ENCODE data around the gene DLK1.

Gene DLK1

GRCh38 chr14:100778526-100778882 lies 51.8 kb downstream of the DLK1 start:
- DNase-seq, result no peak

GRCh38 chr14:100778951-100779690 lies 52.4 kb downstream of the DLK1 start:
- no peak for DNase-seq

GRCh38 chr14:100779691-100780080 lies 53.0 kb downstream of the DLK1 start:
- DNase-seq, result no peak

GRCh38 chr14:100780246-100780645 lies 53.6 kb downstream of the DLK1 start:
- no peak for DNase-seq

- no peak for DNase-seq
These were observed 54.1 kb downstream of the DLK1 start for GRCh38 chr14:100780646-100781355.

GRCh38 chr14:100781952-100782351 lies 55.3 kb downstream of the DLK1 start:
- DNase-seq, result no peak

DNA sequence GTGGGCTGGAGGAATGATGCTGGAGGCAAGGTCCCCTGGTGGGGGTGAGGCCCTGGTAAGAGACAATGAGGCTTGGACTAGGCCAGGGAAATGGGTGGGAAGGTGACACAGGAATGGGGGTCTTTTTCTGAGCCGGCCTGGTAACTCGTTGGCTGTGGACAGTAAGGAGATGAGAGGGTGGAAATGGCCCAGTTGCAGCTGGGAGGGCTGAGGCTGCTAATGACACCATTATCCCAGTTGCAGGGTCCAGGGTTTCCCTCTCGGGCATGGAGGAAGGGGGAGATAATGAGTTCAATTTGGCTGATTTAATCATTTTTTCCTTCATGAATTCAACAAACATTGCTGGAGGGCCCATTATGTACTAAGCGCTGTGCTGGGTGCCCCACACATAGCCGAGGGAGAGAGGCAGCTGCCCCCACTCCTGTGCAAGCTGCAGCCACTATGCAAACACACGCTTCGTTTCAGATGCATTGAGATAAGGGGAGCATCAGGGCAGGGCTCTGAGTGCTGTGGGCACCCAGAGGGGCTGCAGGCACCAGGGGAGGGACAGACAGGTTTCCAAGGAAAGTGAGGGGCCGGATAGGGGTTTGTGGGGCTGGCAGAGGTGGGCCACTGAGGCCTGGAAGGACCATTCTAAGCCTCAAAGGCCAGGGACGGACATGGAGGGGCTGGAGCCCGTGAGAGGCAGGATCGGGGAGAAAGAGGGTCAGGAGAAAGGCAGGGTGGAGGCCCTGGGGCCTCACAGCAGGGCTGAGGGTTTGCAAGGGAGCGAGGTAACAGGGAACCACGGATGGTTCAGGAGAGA lies 56.0 kb downstream of the DLK1 start:
- DNase-seq, result no peak

DNA sequence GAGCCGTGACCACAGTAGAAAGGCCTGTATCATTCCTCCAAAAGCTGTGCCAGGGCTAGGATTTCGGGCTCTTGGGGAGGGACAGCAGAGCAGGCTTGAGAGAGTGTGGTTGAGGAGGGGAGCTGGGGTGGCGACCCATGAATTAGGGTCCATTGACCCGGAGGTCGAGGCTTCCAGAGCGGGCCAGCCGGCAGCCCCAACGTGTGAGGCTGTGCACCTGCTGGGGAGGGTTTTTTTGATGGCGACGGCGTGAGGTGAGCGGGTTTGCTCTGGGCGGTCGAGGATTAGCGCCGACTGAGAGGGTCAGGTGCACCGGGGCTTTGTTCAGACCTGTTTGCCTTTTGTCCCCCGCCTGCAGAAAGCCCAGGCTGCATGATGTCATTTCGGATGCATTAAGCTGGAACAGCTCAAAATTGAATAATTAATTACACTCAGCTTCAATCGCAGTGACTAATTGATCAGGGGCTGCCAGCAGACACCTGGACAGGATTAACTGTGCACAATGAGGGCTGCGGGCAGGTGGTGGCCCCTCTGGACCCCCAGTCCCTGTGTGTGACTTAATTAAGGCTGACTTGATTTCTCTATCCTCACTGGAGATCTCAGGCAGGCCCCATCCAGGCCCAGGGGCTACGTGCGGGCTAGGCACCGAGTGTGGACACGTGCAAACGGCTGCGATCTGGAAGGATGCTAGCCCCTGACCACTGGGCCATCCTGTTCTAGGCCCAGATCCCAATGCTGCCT lies 57.1 kb downstream of the DLK1 start:
- DNase-seq, result no peak

DNA sequence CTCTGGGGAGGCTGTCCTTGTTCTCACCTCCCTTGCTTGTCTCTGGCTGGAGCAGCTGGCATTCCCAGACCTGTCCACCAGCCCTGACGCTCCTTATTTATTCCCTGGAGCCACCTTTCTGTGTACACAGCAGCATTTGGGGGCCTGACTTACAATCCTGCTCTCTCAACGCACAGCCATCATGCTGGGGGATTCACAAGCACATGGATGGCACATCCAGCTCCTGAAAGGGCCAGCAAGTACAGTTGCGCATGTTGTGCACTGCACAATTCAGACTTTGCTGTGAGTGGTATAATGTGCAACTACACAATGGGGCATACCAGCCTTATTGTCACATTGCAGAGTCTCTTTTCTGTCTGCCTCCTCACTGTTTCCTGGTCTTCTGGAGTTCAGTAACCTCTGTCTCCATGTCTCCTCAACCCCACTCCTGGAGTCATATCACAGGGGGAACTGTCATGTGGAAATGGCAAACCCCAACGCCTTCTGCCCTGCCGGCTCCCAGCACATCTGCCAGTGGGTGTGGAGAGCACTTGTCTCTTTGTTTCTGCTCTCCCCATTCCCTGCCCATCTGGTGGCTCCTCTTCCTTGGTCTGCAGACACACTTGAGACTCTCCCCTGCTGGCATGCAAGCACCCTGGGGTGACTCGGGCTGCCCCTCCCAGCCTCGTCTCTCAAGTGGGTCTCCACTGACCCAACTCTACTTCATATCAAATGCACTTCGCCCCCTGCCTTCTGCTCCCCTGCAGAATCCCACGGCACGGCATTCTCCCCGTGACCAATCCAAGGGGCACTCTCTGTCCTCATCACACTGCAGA lies 58.0 kb downstream of the DLK1 start:
- no peak for DNase-seq

DNA sequence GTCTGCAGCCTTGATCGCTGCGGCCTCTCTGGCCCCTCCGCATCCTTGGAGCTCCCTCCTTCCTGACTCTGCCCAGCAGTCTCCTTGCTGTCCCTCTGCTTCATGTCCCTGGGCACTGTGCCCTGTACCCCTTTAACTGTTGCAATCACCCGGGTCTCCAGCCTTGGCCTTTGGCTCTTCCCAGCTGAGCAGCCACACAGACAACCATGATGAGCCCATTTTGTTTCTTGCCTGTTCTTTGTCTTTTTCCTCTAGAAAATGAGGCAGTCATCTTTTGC lies 58.6 kb downstream of the DLK1 start:
- DNase-seq, result no peak

GRCh38 chr14:100785626-100786025 lies 58.9 kb downstream of the DLK1 start:
- DNase-seq, result no peak

- DNase-seq, result no peak
These were observed 59.4 kb downstream of the DLK1 start for GRCh38 chr14:100786131-100786530.

- DNase-seq, result no peak
These were observed 60.0 kb downstream of the DLK1 start for GRCh38 chr14:100786576-100787219.

- no peak for DNase-seq
These were observed 61.0 kb downstream of the DLK1 start for GRCh38 chr14:100787659-100788058.
